ENCODE measurements around the gene E2F3.

The E2F3 gene

DNA sequence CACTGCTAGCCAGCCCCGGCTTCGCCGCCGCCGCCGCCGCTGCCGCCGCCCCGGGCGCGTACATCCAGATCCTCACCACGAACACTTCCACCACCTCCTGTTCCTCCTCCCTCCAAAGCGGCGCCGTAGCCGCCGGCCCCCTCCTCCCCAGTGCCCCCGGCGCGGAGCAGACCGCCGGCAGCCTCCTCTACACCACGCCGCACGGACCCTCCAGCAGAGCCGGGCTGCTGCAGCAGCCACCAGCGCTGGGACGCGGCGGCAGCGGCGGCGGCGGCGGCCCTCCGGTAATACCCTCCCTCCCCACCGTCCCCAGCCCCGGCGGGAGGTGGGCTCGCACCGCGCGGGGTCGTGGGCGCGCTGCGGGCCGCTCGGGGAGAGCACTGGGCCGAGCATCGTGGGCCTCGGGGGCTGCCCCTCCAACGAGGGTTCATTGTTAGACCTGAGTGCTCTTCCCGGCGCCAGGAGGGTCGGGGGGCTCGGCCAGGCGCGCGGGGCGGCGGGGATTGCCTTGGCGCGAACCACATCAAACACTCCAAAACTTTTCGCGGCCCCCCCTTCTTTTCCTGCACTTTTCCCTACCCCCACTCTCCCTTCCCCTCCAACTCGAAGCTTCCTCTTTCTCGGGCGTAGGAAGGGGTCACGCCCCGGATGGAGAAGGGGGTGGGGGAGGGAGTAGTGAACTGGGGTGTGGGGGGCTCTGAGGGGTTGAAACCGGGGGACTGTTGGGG, 827 bp downstream of the E2F3 start:
- peak; percentile 11 to 20 for DNase-seq (ENCODE audit: low read depth in 2 of 2)

- peak; percentile 85 to 91 for DNase-seq (ENCODE audit: low read depth in 2 of 2)
Observed at GRCh38 chr6:20403070-20403765, 1.5 kb downstream of the E2F3 start.

GRCh38 chr6:20403766-20404640, 2.3 kb downstream of the E2F3 start:
- peak in 1 of 2 donors; percentile 68 for DNase-seq (ENCODE audit: low read depth in 2 of 2)

GRCh38 chr6:20404641-20405032, 3.0 kb downstream of the E2F3 start:
- peak; percentile 14 to 40 for DNase-seq (ENCODE audit: low read depth in 2 of 2)

GRCh38 chr6:20408851-20409250, 7.2 kb downstream of the E2F3 start:
- no peak for DNase-seq (ENCODE audit: low read depth in 2 of 2)

- DNase-seq (ENCODE audit: low read depth in 2 of 2), result no peak
Observed at GRCh38 chr6:20409427-20409971, 7.8 kb downstream of the E2F3 start.

GRCh38 chr6:20411544-20411943, 9.9 kb downstream of the E2F3 start:
- no peak for DNase-seq (ENCODE audit: low read depth in 2 of 2)

DNA sequence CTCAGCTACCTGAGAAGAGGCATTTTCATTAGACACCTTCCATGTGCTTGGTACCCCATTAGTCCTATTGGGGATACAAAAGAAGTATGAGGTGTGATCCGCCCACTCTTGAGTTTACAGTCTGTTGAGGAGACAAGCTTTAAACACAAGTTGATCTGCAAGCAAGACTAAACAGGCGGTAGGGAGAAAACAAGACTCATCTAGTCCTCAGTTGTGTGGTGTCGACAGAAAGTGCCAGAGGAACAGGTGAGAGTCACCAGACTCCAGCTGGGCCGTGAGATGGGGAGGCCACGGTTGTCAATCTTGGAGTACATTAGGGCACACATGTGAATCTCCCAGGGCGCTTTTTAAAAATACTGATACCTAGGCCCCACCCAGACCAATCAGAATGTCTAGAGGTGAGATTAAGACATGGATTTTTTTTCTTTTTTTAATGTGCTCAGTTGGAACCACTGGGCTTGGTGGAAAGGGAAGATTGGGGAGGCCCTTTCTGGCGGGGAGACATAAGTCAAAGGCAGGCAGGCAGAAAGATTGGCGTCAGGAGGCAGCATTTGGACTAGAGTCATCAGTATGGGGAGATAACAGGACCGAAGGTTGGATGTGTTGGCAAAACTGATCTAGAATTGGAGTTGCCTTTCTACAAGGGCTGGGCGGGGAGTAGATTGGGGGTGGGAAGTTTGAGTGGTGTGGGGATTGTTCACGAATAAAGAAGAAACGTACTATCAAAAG, 10.4 kb downstream of the E2F3 start:
- no peak for DNase-seq (ENCODE audit: low read depth in 2 of 2)

GRCh38 chr6:20412682-20413073, 11.0 kb downstream of the E2F3 start:
- no peak for DNase-seq (ENCODE audit: low read depth in 2 of 2)

DNA sequence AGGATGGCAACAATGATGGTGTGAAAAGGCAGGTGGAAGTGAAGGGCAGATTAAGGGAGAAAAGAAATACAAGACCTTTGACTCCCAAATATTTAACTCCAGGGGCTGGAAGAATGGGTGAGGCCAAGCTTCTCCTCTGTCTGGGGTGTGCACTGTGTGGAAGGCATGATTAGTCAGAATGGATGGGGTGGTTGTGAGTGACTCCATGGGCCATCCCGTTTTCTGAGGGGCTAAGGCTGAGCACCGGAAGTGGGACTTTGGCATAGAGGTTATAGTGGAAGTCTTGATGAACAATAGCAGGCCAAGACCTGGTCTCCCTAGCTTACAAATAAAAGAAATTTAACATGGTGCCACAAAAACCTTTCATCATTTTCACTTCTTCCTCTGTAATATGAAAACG, 12.1 kb downstream of the E2F3 start:
- DNase-seq (ENCODE audit: low read depth in 2 of 2), result no peak

- no peak for DNase-seq (ENCODE audit: low read depth in 2 of 2)
Observed at GRCh38 chr6:20414711-20415110, 13.0 kb downstream of the E2F3 start.

DNA sequence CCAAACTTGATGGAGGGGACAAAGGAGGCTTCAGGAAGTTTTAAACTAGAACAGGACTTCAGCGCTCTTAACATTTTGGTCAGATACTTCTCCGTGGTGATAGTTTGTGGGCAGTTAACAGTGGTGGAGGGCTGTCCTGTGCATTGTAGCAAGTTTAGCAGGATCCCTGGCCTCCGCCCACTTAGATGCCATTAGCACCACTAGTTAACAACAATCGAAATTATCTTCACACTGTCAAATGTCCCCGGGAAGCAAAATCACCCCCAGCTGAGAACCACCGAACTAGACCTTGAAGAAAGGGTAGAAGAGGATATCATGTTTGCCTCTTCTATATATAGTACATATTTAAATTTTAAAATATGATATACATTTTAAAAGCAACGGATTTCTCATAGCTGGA, 13.6 kb downstream of the E2F3 start:
- no peak for DNase-seq (ENCODE audit: low read depth in 2 of 2)

- DNase-seq (ENCODE audit: low read depth in 2 of 2), result no peak
Observed at GRCh38 chr6:20415712-20416454, 14.2 kb downstream of the E2F3 start.

DNA sequence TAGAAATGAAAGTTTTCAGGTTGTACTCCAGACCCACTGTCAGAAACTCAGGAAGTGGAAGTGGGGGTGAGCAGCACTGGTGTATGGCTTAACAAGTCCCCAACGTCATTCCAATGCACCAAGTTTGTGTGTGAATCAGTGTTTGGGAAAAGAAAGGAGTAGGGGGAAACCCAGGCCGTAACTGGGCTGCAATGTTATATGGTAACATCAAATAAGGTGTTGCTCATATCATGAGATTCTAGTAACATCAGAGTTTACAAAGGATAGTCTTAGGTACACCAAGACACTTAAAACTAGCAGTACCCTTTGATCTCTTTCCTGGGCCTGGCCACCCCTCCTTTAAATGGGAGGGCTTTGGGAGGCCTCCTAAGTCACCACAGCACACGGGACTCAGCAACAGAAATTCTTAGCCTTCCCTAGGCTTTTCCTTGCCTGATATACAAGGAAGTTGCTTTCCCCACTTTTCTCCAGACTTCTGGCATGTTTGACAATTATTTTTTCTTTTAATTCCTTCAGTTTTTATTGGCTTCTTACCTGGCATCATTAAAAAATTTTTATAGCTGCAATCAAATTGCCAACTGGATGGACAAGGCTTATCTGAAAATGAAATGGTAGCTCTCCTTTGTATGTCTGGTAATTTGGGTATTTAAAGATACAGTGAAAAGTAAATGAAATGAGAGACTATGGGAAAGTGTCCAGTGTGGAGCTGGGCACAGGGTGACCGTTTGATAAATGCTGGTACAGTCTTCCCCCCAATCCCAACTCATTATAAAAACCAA, 15.1 kb downstream of the E2F3 start:
- DNase-seq (ENCODE audit: low read depth in 2 of 2), result no peak

- DNase-seq (ENCODE audit: low read depth in 2 of 2), result no peak
Observed at GRCh38 chr6:20417819-20418218, 16.1 kb downstream of the E2F3 start.

- DNase-seq (ENCODE audit: low read depth in 2 of 2), result no peak
Observed at GRCh38 chr6:20426177-20427082, 24.8 kb downstream of the E2F3 start.

- no peak for DNase-seq (ENCODE audit: low read depth in 2 of 2)
Observed at GRCh38 chr6:20427856-20428255, 26.2 kb downstream of the E2F3 start.

- DNase-seq (ENCODE audit: low read depth in 2 of 2), result no peak
Observed at GRCh38 chr6:20432692-20433091, 31.0 kb downstream of the E2F3 start.

GRCh38 chr6:20433321-20433720, 31.6 kb downstream of the E2F3 start:
- DNase-seq (ENCODE audit: low read depth in 2 of 2), result no peak

Data from stimulated activated CD8-positive, alpha-beta memory T cell treated with anti-CD3 and anti-CD28 coated beads, Interleukin-2, amount 100 ng/mL, for 48 hours (primary cell).